Sigmoid colon (tissue), 3 donors: ENCODE measurements around the gene OLFM2.
"Not testable (repeated sequence)": the region's sequence is repeated elsewhere in the genome, so short reads cannot be mapped to it uniquely, and the experiment has no call there.

Source experiments
- CTCF ChIP-seq, 4 experiments: fragments of 450-650 bp in 3 of 4; fragments of 200-600 bp in 1 of 4; IDR thresholded peaks; one replicate each; pipeline ENCODE4 v1.5.1; 2016 to 2019; ENCODE audit warnings: antibody characterized with exemption in 4 of 4, mild to moderate bottlenecking in 3 of 4, moderate library complexity in 2 of 4
- POLR2A ChIP-seq, 2 donors: fragments of 450-650 bp; IDR thresholded peaks; one replicate each; pipeline ENCODE4 v1.6.1; 2016; ENCODE audit warnings: antibody characterized with exemption in 2 of 2, mild to moderate bottlenecking in 2 of 2, moderate library complexity in 2 of 2

GRCh38 chr19:9820034-9820433, 116.3 kb downstream of the OLFM2 start:
- TF ChIP-seq CTCF, POLR2A (IDR thresholded peaks at IDR 0.05): not testable (repeated sequence)
